Thyroid gland (tissue), 4 donors: ENCODE results near the gene SH2D2A.

ENCODE experiments used
- CTCF ChIP-seq, 6 experiments: fragments of 200-600 bp in 3 of 6; fragments of 450-650 bp in 3 of 6; sonication (generic) in 3 of 6; IDR thresholded peaks; one replicate each; pipeline ENCODE4 v1.5.1; 2016 to 2019; ENCODE audit warnings: antibody characterized with exemption in 6 of 6, mild to moderate bottlenecking in 2 of 6, inconsistent platforms in 1 of 6, moderate library complexity in 1 of 6
- POLR2A ChIP-seq, 2 donors: fragments of 450-650 bp; IDR thresholded peaks; one replicate each; pipeline ENCODE4 v1.6.1; 2017; ENCODE audit warnings: antibody characterized with exemption in 2 of 2, mild to moderate bottlenecking in 2 of 2, moderate library complexity in 1 of 2

DNA sequence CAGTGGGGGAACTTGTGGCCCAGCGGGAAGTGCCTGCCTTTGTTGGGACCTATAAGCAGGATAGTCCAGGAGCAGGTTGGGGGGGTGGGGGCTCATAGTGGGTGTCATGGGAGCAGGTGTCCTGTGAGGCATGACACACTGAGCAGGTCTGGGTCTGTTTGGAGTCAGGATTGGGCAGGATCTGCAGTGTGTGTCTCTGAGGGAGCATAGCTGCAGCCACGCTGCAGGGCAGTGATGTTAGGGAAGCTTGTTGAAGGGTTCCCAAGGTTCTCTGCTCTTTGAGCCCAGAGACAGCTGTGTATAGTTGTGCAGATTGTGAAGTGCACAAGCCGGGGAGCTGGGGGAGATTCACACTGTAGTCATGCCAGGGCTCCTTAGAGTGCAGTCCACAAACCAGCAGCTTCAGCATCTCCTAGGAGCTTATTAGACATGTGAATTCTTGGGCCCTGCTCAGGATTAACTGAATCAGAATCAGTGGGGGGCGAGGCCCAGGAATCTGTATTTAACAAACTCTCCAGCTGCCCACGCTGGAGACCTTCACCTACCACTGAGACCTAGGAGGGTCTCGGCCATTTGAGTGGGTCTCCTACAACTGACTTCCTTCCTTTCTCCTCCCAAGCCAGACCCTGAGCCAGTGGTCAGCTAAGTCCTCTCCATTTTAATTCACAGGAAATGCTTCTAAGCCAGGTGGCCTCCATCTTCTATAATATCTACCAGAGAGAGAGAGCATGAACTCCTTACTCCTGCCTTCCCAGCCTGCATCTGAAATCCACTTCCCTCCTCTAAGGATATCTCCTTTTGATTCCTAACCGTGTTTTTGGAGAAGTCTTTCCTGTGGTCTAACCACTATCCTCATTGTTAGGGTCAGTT is 31.2 kb upstream of the SH2D2A start:
- TF ChIP-seq CTCF (IDR thresholded peaks at IDR 0.05), result no peak
- no peak for TF ChIP-seq POLR2A (IDR thresholded peaks at IDR 0.05)
